ENCODE measurements around the gene SF3A1. TPM values are rescaled to one million over a fixed set of nuclear protein-coding genes. Genes with fewer than 3 reads are reported as not detected.

SF3A1 gene
- total and polyA plus RNA-seq, 9 of the 15 experiments (the other 6 are each of a cell fraction or from before 2014, with no cell fraction given) = 6.7 to 228 (median 13.0) TPM

DNA sequence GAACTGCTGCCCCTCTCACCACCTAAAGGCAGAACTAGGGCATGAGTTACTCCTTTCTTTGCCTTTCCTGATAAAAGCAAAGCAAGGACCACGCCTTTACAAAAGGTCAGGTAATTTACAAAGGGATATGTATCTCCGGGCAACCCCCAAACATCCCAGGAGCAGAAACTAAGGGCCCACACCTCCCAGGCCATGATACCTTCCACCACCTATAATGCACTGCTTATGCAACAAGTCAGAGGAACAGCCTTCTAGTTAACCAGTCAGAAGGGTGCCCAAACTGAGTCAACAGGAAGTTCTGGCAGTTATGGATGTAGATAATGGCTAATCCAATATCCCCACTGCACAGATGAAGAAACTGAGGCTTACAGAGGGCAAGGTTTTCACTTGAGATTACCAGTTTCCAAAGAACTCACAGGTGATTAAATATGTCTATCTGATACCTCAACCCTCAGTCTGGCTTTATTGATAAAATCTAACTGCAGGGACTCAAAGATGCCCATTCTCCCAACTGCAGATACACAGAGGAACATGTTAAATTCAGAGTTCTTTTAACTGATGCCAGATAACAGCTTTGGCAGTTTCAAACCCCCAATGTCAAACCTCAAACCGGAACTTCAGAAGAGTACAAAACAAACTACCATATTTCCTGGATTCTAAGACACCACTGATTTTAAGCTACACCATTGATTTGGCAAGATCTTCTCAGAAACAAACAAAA is 50.6 kb downstream of the SF3A1 start:
- POLR2A ChIA-PET = interaction anchor here (0.8 to 1.9 kb wide), 3 partner anchors 15 to 281 kb away, joined by 3 to 6 read pairs (median 3); no protein-coding TSS in a partner anchor
- Histone ChIP-seq H2AFZ (ENCODE audit: low read depth, low read length) (0 out of 2 replicates have a peak overlapping the region, but pooled peaks have one; percentile 23), H3K36me3 (ENCODE audit: control insufficient read depth, insufficient read depth, low read length) (peaks cover 10% of the 10 kb centered on the region; the same call in 1 of the 3 replicates), H3K4me3 (no peak overlapping the region), H3K27ac (ENCODE audit: extremely low read depth, low read depth, low read length) (peak overlapping the region; percentile 64; the same call in 2 of the 3 replicates), H3K4me2 (ENCODE audit: insufficient read depth, low read length) (peak overlapping the region; percentile 39), H3K9me3 (replicated peaks; ENCODE audit: control insufficient read depth, insufficient read depth, low read depth, low read length) (no peaks in the 10 kb centered on the region), H3K79me2 (ENCODE audit: control insufficient read depth, insufficient read depth, low read length) (peaks cover 10% of the 10 kb centered on the region), H3K9ac (ENCODE audit: insufficient read depth in 1 of 2, low read depth in 2 of 2, low read length in 2 of 2) (peak overlapping the region; percentile 37 to 59; a peak in 3 of 4 replicates), H3K4me1 (replicated peaks in 1 of 2; ENCODE audit: control insufficient read depth in 2 of 2, insufficient read depth in 2 of 2, low read length in 2 of 2) (peaks cover 5 to 39% of the 10 kb centered on the region in 2 experiments; a peak in 4 of 5 replicates), H3K9me1 (ENCODE audit: control insufficient read depth, insufficient read depth, low read length) (no peaks in the 10 kb centered on the region), H4K20me1 (replicated peaks; ENCODE audit: control insufficient read depth, insufficient read depth, low read length) (no peaks in the 10 kb centered on the region; the same call in 1 of the 2 replicates), H3K27me3 (ENCODE audit: control insufficient read depth in 2 of 2, insufficient read depth in 2 of 2, low read length in 2 of 2) (no peaks in the 10 kb centered on the region)
- intact Hi-C loops (cut with micrococcal nuclease) = no loop called here
- in situ Hi-C loops (cut with MboI) = no loop called here
- FAIRE-seq (peak; percentile 26), ATAC-seq (peak; percentile 24), DNase-seq (ENCODE audit: extremely low read depth in 1 of 4, low spot score in 3 of 4) (peak in 1 of 4 experiments; percentile 47)
- CTCF ChIA-PET (ENCODE audit: low intra/inter-chr PET ratio) = no interaction called here
- no TSS peak for BruUV-seq (replicated peaks)
- 3% methylated on average over 3 of the region's 3 CpGs for WGBS (ENCODE audit: insufficient coverage, low coverage, missing lambda C conversion rate)
- TF ChIP-seq HDAC1 (IDR thresholded peaks at IDR 0.05) = peak in 1 of 2 experiments; percentile 60; a peak in 2 of 4 replicates
- TF ChIP-seq TCF3 (CRISPR knock-in tag; IDR thresholded peaks at IDR 0.05) = peak; percentile 15; the same call in 1 of the 2 replicates
- peak; percentile 48; the same call in 1 of the 2 replicates for TF ChIP-seq GABPA (tag; conservative IDR thresholded peaks at IDR 0.05; ENCODE audit: low read depth)
- peak; percentile 67 for TF ChIP-seq ELF1 (tag; IDR thresholded peaks at IDR 0.05)
- TF ChIP-seq HMG20B (CRISPR knock-in tag; IDR thresholded peaks at IDR 0.05) = no peak
- TF ChIP-seq ZNF253 (CRISPR knock-in tag; conservative IDR thresholded peaks at IDR 0.05) = no peak
- TF ChIP-seq, protein P1, sequence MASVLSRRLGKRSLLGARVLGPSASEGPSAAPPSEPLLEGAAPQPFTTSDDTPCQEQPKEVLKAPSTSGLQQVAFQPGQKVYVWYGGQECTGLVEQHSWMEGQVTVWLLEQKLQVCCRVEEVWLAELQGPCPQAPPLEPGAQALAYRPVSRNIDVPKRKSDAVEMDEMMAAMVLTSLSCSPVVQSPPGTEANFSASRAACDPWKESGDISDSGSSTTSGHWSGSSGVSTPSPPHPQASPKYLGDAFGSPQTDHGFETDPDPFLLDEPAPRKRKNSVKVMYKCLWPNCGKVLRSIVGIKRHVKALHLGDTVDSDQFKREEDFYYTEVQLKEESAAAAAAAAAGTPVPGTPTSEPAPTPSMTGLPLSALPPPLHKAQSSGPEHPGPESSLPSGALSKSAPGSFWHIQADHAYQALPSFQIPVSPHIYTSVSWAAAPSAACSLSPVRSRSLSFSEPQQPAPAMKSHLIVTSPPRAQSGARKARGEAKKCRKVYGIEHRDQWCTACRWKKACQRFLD (CRISPR knock-in tag; IDR thresholded peaks at IDR 0.05) = no peak
- TF ChIP-seq, protein P2, sequence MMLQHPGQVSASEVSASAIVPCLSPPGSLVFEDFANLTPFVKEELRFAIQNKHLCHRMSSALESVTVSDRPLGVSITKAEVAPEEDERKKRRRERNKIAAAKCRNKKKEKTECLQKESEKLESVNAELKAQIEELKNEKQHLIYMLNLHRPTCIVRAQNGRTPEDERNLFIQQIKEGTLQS (IDR thresholded peaks at IDR 0.05) = 0 out of 2 replicates have a peak, but pooled peaks have one; percentile 31
- TF ChIP-seq, protein P2 (CRISPR knock-in tag; conservative IDR thresholded peaks at IDR 0.05) = no peak
- TF ChIP-seq, protein P3, sequence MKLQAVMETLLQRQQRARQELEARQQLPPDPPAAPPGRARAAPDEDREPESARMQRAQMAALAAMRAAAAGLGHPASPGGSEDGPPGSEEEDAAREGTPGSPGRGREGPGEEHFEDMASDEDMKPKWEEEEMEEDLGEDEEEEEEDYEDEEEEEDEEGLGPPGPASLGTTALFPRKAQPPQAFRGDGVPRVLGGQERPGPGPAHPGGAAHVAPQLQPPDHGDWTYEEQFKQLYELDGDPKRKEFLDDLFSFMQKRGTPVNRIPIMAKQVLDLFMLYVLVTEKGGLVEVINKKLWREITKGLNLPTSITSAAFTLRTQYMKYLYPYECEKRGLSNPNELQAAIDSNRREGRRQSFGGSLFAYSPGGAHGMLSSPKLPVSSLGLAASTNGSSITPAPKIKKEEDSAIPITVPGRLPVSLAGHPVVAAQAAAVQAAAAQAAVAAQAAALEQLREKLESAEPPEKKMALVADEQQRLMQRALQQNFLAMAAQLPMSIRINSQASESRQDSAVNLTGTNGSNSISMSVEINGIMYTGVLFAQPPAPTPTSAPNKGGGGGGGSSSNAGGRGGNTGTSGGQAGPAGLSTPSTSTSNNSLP (IDR thresholded peaks at IDR 0.05; ENCODE audit: borderline replicate concordance, low read depth, low read length) = no peak
- no peak for TF ChIP-seq MBD2 (IDR thresholded peaks at IDR 0.05; ENCODE audit: borderline replicate concordance, low read depth)
- peak; percentile 94 for TF ChIP-seq SMARCA5 (IDR thresholded peaks at IDR 0.05)
- no peak for TF ChIP-seq U2AF2 (optimal IDR thresholded peaks at IDR 0.05; ENCODE audit: low read depth, low read length)
- TF ChIP-seq, protein P4, sequence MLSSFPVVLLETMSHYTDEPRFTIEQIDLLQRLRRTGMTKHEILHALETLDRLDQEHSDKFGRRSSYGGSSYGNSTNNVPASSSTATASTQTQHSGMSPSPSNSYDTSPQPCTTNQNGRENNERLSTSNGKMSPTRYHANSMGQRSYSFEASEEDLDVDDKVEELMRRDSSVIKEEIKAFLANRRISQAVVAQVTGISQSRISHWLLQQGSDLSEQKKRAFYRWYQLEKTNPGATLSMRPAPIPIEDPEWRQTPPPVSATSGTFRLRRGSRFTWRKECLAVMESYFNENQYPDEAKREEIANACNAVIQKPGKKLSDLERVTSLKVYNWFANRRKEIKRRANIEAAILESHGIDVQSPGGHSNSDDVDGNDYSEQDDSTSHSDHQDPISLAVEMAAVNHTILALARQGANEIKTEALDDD (IDR thresholded peaks at IDR 0.05) = peak; percentile 96
- TF ChIP-seq ESRRA (IDR thresholded peaks at IDR 0.05; ENCODE audit: borderline replicate concordance, low read depth) = peak; percentile 92
- 0 out of 2 replicates have a peak, but pooled peaks have one; percentile 27 for TF ChIP-seq SMARCE1 (IDR thresholded peaks at IDR 0.05)
- no peak for TF ChIP-seq ILK (tag; IDR thresholded peaks at IDR 0.05; ENCODE audit: borderline replicate concordance, low read depth)

Measured in K562 (cell line).